Thyroid gland (tissue), 4 donors: ENCODE measurements around the gene RHOJ.

Experiments
- POLR2A ChIP-seq, 2 donors: fragments of 450-650 bp; IDR thresholded peaks; one replicate each; pipeline ENCODE4 v1.6.1; 2017; ENCODE audit warnings: antibody characterized with exemption in 2 of 2, mild to moderate bottlenecking in 2 of 2, moderate library complexity in 1 of 2
- TF ChIP-seq, protein P1 (sequence below), 6 experiments: fragments of 200-600 bp in 3 of 6; fragments of 450-650 bp in 3 of 6; sonication (generic) in 3 of 6; IDR thresholded peaks; one replicate each; pipeline ENCODE4 v1.5.1; 2016 to 2019; ENCODE audit warnings: antibody characterized with exemption in 6 of 6, mild to moderate bottlenecking in 2 of 6, inconsistent platforms in 1 of 6, moderate library complexity in 1 of 6

DNA sequence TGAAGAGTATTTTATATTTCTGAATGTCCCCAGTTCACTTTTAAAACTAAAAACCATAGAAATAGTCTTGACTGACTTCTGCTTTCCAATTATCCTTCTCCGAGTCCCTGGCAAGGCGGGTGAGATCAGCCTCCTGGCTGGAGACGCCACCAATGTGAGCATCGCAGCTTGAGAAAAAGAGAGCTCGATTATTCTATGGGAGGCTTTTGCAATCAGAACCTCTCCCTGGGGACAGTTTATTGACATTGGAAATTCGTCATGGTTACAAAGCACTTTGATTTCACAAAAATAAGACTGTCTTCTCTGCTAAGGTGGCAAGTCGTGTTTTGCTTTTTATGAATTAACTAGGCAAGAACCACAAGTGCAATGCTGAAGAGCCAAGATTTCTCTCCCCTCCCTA is 138.1 kb downstream of the RHOJ start:
- TF ChIP-seq, protein P1, sequence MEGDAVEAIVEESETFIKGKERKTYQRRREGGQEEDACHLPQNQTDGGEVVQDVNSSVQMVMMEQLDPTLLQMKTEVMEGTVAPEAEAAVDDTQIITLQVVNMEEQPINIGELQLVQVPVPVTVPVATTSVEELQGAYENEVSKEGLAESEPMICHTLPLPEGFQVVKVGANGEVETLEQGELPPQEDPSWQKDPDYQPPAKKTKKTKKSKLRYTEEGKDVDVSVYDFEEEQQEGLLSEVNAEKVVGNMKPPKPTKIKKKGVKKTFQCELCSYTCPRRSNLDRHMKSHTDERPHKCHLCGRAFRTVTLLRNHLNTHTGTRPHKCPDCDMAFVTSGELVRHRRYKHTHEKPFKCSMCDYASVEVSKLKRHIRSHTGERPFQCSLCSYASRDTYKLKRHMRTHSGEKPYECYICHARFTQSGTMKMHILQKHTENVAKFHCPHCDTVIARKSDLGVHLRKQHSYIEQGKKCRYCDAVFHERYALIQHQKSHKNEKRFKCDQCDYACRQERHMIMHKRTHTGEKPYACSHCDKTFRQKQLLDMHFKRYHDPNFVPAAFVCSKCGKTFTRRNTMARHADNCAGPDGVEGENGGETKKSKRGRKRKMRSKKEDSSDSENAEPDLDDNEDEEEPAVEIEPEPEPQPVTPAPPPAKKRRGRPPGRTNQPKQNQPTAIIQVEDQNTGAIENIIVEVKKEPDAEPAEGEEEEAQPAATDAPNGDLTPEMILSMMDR (IDR thresholded peaks at IDR 0.05) = no peak
- TF ChIP-seq POLR2A (IDR thresholded peaks at IDR 0.05) = no peak
